ENCODE data around the gene ATP6V1C2. TPM values are rescaled to one million over a fixed set of nuclear protein-coding genes. Genes with fewer than 3 reads are reported as not detected.

ATP6V1C2 gene
- total and polyA plus RNA-seq, 2 experiments from 2014 or later, result 0.14 to 2.1 TPM

DNA sequence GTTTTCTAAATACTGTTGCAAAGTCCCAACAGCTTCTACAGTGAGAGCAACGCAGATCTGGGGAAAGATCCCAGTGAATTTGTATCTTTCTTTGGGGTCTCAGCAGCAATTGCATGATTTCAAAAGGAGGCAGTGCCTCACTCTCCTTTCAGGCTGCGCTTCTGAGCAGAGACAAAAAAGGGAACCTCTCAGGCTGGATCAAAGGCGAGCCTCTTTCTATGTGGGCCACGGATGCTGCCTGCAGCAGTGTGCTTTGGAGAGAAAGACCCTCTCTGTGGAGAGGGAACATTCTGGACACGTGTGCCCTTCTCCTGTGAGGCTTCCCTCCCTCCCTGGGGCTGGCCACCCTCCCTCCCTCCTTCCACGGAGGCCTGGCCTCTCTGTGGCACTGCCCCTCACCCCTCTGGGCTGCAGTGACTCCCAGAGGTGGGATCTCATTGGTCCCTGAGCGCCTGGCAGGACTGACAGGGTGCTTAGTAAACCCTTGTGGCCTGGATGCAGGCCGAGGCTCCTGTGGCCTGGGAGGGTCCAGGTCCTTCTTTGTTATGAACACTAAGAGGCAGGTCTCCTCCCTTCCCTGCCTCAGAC lies 112.7 kb downstream of the ATP6V1C2 start (continued):
- TF ChIP-seq ZNF331 (CRISPR knock-in tag; IDR thresholded peaks at IDR 0.05; ENCODE audit: low read depth), result no peak
- no peak for TF ChIP-seq ETS1 (IDR thresholded peaks at IDR 0.05)
- TF ChIP-seq CTCF (conservative IDR thresholded peaks at IDR 0.05; ENCODE audit: low read depth in 2 of 2), result no peak
- TF ChIP-seq EZH2 (IDR thresholded peaks at IDR 0.05; ENCODE audit: low read depth, unreplicated experiment), result no peak
- no peak for TF ChIP-seq STAT1 (IDR thresholded peaks at IDR 0.05; ENCODE audit: unreplicated experiment)
- TF ChIP-seq REST (IDR thresholded peaks at IDR 0.05; ENCODE audit: unreplicated experiment), result no peak
- TF ChIP-seq CREB1 (CRISPR knock-in tag; IDR thresholded peaks at IDR 0.05; ENCODE audit: low read depth), result no peak
- TF ChIP-seq EZH2phosphoT487 (IDR thresholded peaks at IDR 0.05; ENCODE audit: unreplicated experiment), result no peak
- TF ChIP-seq JUNB (IDR thresholded peaks at IDR 0.05; ENCODE audit: unreplicated experiment), result no peak

Small RNAs within 50 kb of the gene (small RNA-seq; reads per million reads assigned to genes)
- not detected for gene RNU7-138P (ENCODE audit: low replicate concordance)
- gene RNU7-176P (ENCODE audit: low replicate concordance), result not detected

Other genes with a start within 250 kb of the ATP6V1C2 start
- 41.2 and 48.8 TPM in 2 replicates for gene NOL10, start 31.7 kb upstream of the ATP6V1C2 start, total RNA-seq (2014; rRNA removed; shearing (Covaris generic))
- 19.5 and 30.6 TPM in 2 replicates for gene NOL10, start 31.7 kb upstream of the ATP6V1C2 start, polyA plus RNA-seq (2016; fragmentation: Nextera tagmentation; extraction: Ambion mirVana)
- 374 and 382 TPM in 2 replicates for gene PDIA6, start 91.2 kb downstream of the ATP6V1C2 start, total RNA-seq (2014; rRNA removed; shearing (Covaris generic))
- 284 and 331 TPM in 2 replicates for gene PDIA6, start 91.2 kb downstream of the ATP6V1C2 start, polyA plus RNA-seq (2016; fragmentation: Nextera tagmentation; extraction: Ambion mirVana)
- 0.70 and 1.5 TPM in 2 replicates for gene KCNF1, start 190.3 kb downstream of the ATP6V1C2 start, total RNA-seq (2014; rRNA removed; shearing (Covaris generic))
- 0.11 and 0.19 TPM in 2 replicates for gene KCNF1, start 190.3 kb downstream of the ATP6V1C2 start, polyA plus RNA-seq (2016; fragmentation: Nextera tagmentation; extraction: Ambion mirVana)